ENCODE measurements around the gene RDH16.

DNA sequence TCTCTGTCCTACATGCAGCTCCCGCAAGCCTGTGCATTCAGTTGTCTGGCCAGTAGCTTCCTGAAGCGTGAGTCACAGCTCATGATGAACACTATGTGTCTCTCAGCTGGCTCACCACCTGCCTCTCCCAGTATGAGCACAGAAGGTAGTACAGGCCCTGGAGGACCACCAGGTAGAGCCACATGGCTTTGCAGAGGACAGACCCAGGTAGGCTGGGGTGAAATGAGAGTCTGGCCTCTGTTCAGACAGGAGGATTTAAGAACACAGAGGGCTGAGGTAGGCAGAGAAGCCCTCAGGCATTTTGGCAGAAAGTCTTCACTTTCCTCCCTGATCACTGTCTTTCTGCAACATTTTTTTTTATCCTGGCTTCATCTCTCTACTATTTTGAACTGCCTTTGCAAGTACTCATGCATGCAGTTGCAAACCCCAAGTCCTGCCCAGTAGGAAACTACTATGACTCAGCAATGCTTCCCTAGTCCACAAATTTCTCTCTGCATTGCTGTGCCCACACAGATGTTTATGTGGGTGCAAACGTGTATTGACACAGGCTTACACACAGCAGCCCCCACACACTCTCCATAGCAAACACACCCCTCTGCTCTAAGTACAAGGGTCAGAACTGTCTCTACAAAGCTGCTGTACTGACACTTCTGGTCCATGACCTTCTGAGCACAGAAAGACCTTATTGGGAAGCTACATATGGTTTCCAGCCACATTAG, 15.9 kb downstream of the RDH16 start:
- TF ChIP-seq, protein P1, sequence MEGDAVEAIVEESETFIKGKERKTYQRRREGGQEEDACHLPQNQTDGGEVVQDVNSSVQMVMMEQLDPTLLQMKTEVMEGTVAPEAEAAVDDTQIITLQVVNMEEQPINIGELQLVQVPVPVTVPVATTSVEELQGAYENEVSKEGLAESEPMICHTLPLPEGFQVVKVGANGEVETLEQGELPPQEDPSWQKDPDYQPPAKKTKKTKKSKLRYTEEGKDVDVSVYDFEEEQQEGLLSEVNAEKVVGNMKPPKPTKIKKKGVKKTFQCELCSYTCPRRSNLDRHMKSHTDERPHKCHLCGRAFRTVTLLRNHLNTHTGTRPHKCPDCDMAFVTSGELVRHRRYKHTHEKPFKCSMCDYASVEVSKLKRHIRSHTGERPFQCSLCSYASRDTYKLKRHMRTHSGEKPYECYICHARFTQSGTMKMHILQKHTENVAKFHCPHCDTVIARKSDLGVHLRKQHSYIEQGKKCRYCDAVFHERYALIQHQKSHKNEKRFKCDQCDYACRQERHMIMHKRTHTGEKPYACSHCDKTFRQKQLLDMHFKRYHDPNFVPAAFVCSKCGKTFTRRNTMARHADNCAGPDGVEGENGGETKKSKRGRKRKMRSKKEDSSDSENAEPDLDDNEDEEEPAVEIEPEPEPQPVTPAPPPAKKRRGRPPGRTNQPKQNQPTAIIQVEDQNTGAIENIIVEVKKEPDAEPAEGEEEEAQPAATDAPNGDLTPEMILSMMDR (IDR thresholded peaks at IDR 0.05; ENCODE audit: low read depth, low read length, poor library complexity, severe bottlenecking) = no peak
- no peak for TF ChIP-seq EZH2phosphoT487 (IDR thresholded peaks at IDR 0.05; ENCODE audit: borderline replicate concordance, low read length)
